H1 (cell line): ENCODE measurements around the gene MFGE8. TPM values are rescaled to one million over a fixed set of nuclear protein-coding genes. Genes with fewer than 3 reads are reported as not detected.

ENCODE experiments used
- CTCF ChIA-PET: fragments of 300-600 bp; sonication (Branson Sonifier 250); formaldehyde crosslinking; loops from one replicate; lab custom pipeline; 2021; ENCODE audit not compliant: partially characterized antibody; lab: Charles Lee
- POLR2A ChIA-PET: fragments of 300-600 bp; sonication (Branson Sonifier 250); formaldehyde crosslinking; loops from one replicate; lab custom pipeline; 2021; ENCODE audit warnings: inconsistent platforms; ENCODE audit not compliant: partially characterized antibody; lab: Charles Lee
- DNase-seq, 2 experiments: peaks; one replicate each; pipeline versions ENCODE4 v3.0.0 to v3.0.0-alpha.2; 2010 to 2022; ENCODE audit warnings: low spot score in 2 of 2, low read depth in 1 of 2, mixed read lengths in 1 of 2
- FAIRE-seq: peaks from 2 replicates; lab custom pipeline; 2011; peaks lifted over from hg19 to GRCh38; lab: Jason Lieb, UNC
- H2AFZ ChIP-seq: 2 replicates; pipeline ENCODE4 v1.8.1; 2012; ENCODE audit warnings: low read length, inconsistent platforms
- H2AK5ac ChIP-seq: 2 replicates; pipeline ENCODE4 v1.6.1; 2013; ENCODE audit warnings: low read depth, low read length
- H2BK120ac ChIP-seq: replicated peaks from 2 replicates; pipeline ENCODE3; 2013; ENCODE audit warnings: low read depth, low read length, inconsistent platforms
- H2BK12ac ChIP-seq: 2 replicates; pipeline ENCODE4 v1.6.1; 2013; ENCODE audit warnings: low read depth, low read length
- H2BK15ac ChIP-seq: 2 replicates; pipeline ENCODE4 v1.6.1; 2013; ENCODE audit warnings: low read length
- H2BK20ac ChIP-seq: 2 replicates; pipeline ENCODE4 v1.6.1; 2013; ENCODE audit warnings: low read length
- H2BK5ac ChIP-seq: 2 replicates; pipeline ENCODE4 v1.6.1; 2013; ENCODE audit warnings: low read depth, low read length
- H3K14ac ChIP-seq: 2 replicates; pipeline ENCODE4 v1.6.1; 2013; ENCODE audit warnings: inconsistent platforms; ENCODE audit not compliant: insufficient read length
- H3K18ac ChIP-seq: 2 replicates; pipeline ENCODE4 v1.6.1; 2013; ENCODE audit warnings: low read length; ENCODE audit errors: extremely low read depth
- H3K23ac ChIP-seq: 2 replicates; pipeline ENCODE4 v1.6.1; 2013; ENCODE audit warnings: inconsistent platforms; ENCODE audit not compliant: insufficient read length
- H3K23me2 ChIP-seq: 2 replicates; pipeline ENCODE4 v1.6.1; 2013; ENCODE audit warnings: low read depth, low read length
- H3K27ac ChIP-seq: 2 replicates; pipeline ENCODE4 v1.6.1; 2011; ENCODE audit warnings: low read depth, low read length, inconsistent platforms
- H3K27me3 ChIP-seq, 4 experiments: replicated peaks in 1 of 4; 1 replicate in 1 of 4; 2 replicates in 3 of 4; pipeline versions ENCODE4 v1.6.1 to v1.8.1; 2011 to 2013; ENCODE audit warnings: low read length in 3 of 4, mild to moderate bottlenecking in 3 of 4, inconsistent platforms in 2 of 4, mixed read lengths in 2 of 4, moderate library complexity in 1 of 4; ENCODE audit not compliant: control insufficient read depth in 3 of 4, insufficient read depth in 3 of 4; ENCODE audit errors: extremely low read depth in 1 of 4
- H3K36me3 ChIP-seq, 4 experiments: 2 replicates each; pipeline versions ENCODE4 v1.6.1 to v1.8.1; 2011 to 2013; ENCODE audit warnings: mild to moderate bottlenecking in 4 of 4, low read length in 3 of 4, moderate library complexity in 2 of 4, control low read depth in 1 of 4, inconsistent platforms in 1 of 4; ENCODE audit not compliant: insufficient read depth in 4 of 4, control insufficient read depth in 2 of 4
- H3K4ac ChIP-seq: replicated peaks from 2 replicates; pipeline ENCODE3; 2013; ENCODE audit warnings: low read length, low read depth, mixed read lengths, inconsistent platforms; ENCODE audit not compliant: insufficient read length
- H3K4me1 ChIP-seq, 4 experiments: replicated peaks in 1 of 4; 1 replicate in 1 of 4; 2 replicates in 3 of 4; pipeline versions ENCODE4 v1.6.1 to v1.8.1; 2011 to 2013; ENCODE audit warnings: low read length in 3 of 4, inconsistent platforms in 2 of 4, mixed read lengths in 1 of 4; ENCODE audit not compliant: insufficient read depth in 4 of 4, control insufficient read depth in 3 of 4
- H3K4me2 ChIP-seq, 2 experiments: 2 replicates each; pipeline versions ENCODE4 v1.6.1 to v1.8.1; 2011 to 2013; ENCODE audit warnings: low read depth in 2 of 2, low read length in 2 of 2, control low read depth in 1 of 2, inconsistent platforms in 1 of 2, mild to moderate bottlenecking in 1 of 2; ENCODE audit not compliant: insufficient read depth in 1 of 2
- H3K4me3 ChIP-seq, 4 experiments: fragments of 200-600, 300-600 bp in 1 of 4; sonication (generic), shearing (Covaris generic), sonication (Bioruptor Twin) in 1 of 4; 2 replicates each; pipeline versions ENCODE4 v1.5.1 to v1.8.1; 2011 to 2016; ENCODE audit warnings: low read length in 4 of 4, low read depth in 3 of 4, control low read depth in 2 of 4, inconsistent platforms in 2 of 4, mild to moderate bottlenecking in 2 of 4, mixed read lengths in 1 of 4, moderate library complexity in 1 of 4; ENCODE audit not compliant: insufficient read depth in 2 of 4; ENCODE audit errors: extremely low read depth in 1 of 4
- H3K56ac ChIP-seq: replicated peaks from 2 replicates; pipeline ENCODE3; 2013; ENCODE audit warnings: low read depth, mild to moderate bottlenecking, mixed read lengths, low read length, inconsistent platforms; ENCODE audit not compliant: insufficient read length
- H3K79me1 ChIP-seq: 2 replicates; pipeline ENCODE4 v1.6.1; 2013; ENCODE audit warnings: low read depth, low read length, control low read depth
- H3K79me2 ChIP-seq, 2 experiments: 2 replicates each; pipeline versions ENCODE4 v1.6.1 to v1.8.1; 2012 to 2013; ENCODE audit warnings: low read length in 2 of 2, mild to moderate bottlenecking in 2 of 2, inconsistent platforms in 1 of 2; ENCODE audit not compliant: insufficient read depth in 2 of 2, control insufficient read depth in 1 of 2
- H3K9ac ChIP-seq, 4 experiments: replicated peaks in 1 of 4; 1 replicate in 1 of 4; 2 replicates in 3 of 4; pipeline versions ENCODE4 v1.6.1 to v1.8.1; 2011 to 2013; ENCODE audit warnings: low read depth in 3 of 4, low read length in 3 of 4, control low read depth in 2 of 4, mild to moderate bottlenecking in 2 of 4, moderate library complexity in 2 of 4, inconsistent platforms in 1 of 4; ENCODE audit errors: extremely low read depth in 1 of 4
- H3K9me3 ChIP-seq, 2 experiments: 2 replicates each; pipeline versions ENCODE4 v1.6.1 to v1.8.1; 2012 to 2013; ENCODE audit warnings: mild to moderate bottlenecking in 2 of 2, moderate library complexity in 2 of 2, control low read depth in 1 of 2, inconsistent platforms in 1 of 2, low read depth in 1 of 2, low read length in 1 of 2, mixed read lengths in 1 of 2; ENCODE audit not compliant: insufficient read depth in 2 of 2
- H4K20me1 ChIP-seq, 2 experiments: replicated peaks in 1 of 2; 2 replicates each; pipeline versions ENCODE3 to v1.8.1; 2011 to 2013; ENCODE audit warnings: inconsistent platforms in 2 of 2, low read length in 2 of 2, mild to moderate bottlenecking in 1 of 2; ENCODE audit not compliant: insufficient read depth in 2 of 2, control insufficient read depth in 1 of 2
- H4K5ac ChIP-seq: 2 replicates; pipeline ENCODE4 v1.6.1; 2013; ENCODE audit warnings: low read length, low read depth, mixed read lengths, inconsistent platforms; ENCODE audit not compliant: insufficient read length
- H4K8ac ChIP-seq: 2 replicates; pipeline ENCODE4 v1.8.0; 2013; ENCODE audit warnings: mild to moderate bottlenecking, moderate library complexity, low read length, inconsistent platforms; ENCODE audit not compliant: insufficient read depth; ENCODE audit errors: extremely low read depth
- H4K91ac ChIP-seq: replicated peaks from 2 replicates; pipeline ENCODE3; 2013; ENCODE audit warnings: low read length, mixed read lengths, inconsistent platforms; ENCODE audit not compliant: insufficient read length
- ASH2L ChIP-seq: fragments of 200-600, 300-600 bp; sonication (generic); IDR thresholded peaks from one replicate; pipeline ENCODE4 v1.7.1; 2017; ENCODE audit warnings: low read length
- ATF2 ChIP-seq: IDR thresholded peaks from 2 replicates; pipeline ENCODE4 v1.6.1; 2012; ENCODE audit warnings: low read length, inconsistent platforms
- CBX8 ChIP-seq: fragments of 300-800, 300-1000 bp; sonication (generic); IDR thresholded peaks from 2 replicates; pipeline ENCODE4 v1.7.1; 2016; ENCODE audit warnings: low read depth, low read length, borderline replicate concordance
- CHD1 ChIP-seq: IDR thresholded peaks from 2 replicates; pipeline ENCODE4 v1.6.1; 2012; ENCODE audit warnings: low read depth, low read length, improper control_type of control experiment
- CHD2 ChIP-seq: IDR thresholded peaks from 2 replicates; pipeline ENCODE4 v1.6.1; 2012; ENCODE audit warnings: low read length, improper control_type of control experiment
- EZH2 ChIP-seq: fragments of 200-600 bp; sonication (generic); IDR thresholded peaks from 2 replicates; pipeline ENCODE4 v1.7.1; 2012; ENCODE audit warnings: low read depth, mild to moderate bottlenecking, moderate library complexity, low read length, inconsistent platforms; ENCODE audit not compliant: severe bottlenecking
- GABPA ChIP-seq: IDR thresholded peaks from 2 replicates; pipeline ENCODE4 v1.6.1; 2011; ENCODE audit warnings: mild to moderate bottlenecking, low read length, moderate library complexity, borderline replicate concordance; ENCODE audit not compliant: insufficient read depth
- JUN ChIP-seq: IDR thresholded peaks from 2 replicates; pipeline ENCODE4 v1.6.1; 2011; ENCODE audit warnings: low read depth, mild to moderate bottlenecking, improper control_type of control experiment, low read length
- POLR2A ChIP-seq, 2 experiments: IDR thresholded peaks; 1 replicate in 1 of 2; 2 replicates in 1 of 2; pipeline ENCODE4 v1.6.1; 2011; ENCODE audit warnings: low read depth in 2 of 2, low read length in 2 of 2, mild to moderate bottlenecking in 2 of 2; ENCODE audit errors: control extremely low read depth in 1 of 2
- SIRT6 ChIP-seq: IDR thresholded peaks from one replicate; pipeline ENCODE4 v1.7.1; 2012; ENCODE audit warnings: low read length, inconsistent platforms
- TCF12 ChIP-seq: IDR thresholded peaks from 2 replicates; pipeline ENCODE4 v1.6.1; 2011; ENCODE audit warnings: low read depth, mild to moderate bottlenecking, low read length
- WGBS, 2 experiments: shearing (Covaris generic) in 1 of 2; methylation state at CpG; one replicate each; pipeline versions ENCODE4 v1.1.6 to v1.1.7; 2013 to 2015; ENCODE audit warnings: low lambda C conversion rate in 2 of 2, mixed read lengths in 2 of 2, inconsistent platforms in 1 of 2, low coverage in 1 of 2, missing lambda C conversion rate in 1 of 2; ENCODE audit not compliant: insufficient replicate concordance in 2 of 2, insufficient coverage in 1 of 2, insufficient read length in 1 of 2; ENCODE audit errors: extremely low coverage in 1 of 2, missing lambda C conversion rate in 1 of 2; 5-methylcytosine and 5-hydroxymethylcytosine counted together
- polyA plus RNA-seq, 7 experiments: library from polyadenylated mRNA; depleted of rRNA in 3 of 7; stranded (reverse) in 5 of 7; unstranded in 2 of 7; fragments of >200 nt in 5 of 7; fragments of 200-250 nt in 2 of 7; gene quantifications; 1 replicate in 5 of 7; 2 replicates in 1 of 7; 4 replicates in 1 of 7; pipeline versions ENCODE4 v1.2.1 to v1.2.3, GENCODE V29; 2011 to 2013; ENCODE audit warnings: missing spikeins in 2 of 7, mixed read lengths in 2 of 7
- total RNA-seq: library from RNA; stranded (reverse); fragmentation: NEBNext Ultra II Directional; extraction: Animal tissue kit (Norgen Biotek cat#: 25700); gene quantifications from 2 replicates; pipeline ENCODE4 v1.2.1, GENCODE V29; 2021
- TF ChIP-seq, protein P1 (sequence below): IDR thresholded peaks from 2 replicates; pipeline ENCODE4 v1.6.1; 2011; ENCODE audit warnings: low read length, improper control_type of control experiment

Gene MFGE8
- total and polyA plus RNA-seq, 2 of the 8 experiments (the other 6 are each of a cell fraction or from before 2014, with no cell fraction given) = 1,237 to 2,117 TPM

DNA sequence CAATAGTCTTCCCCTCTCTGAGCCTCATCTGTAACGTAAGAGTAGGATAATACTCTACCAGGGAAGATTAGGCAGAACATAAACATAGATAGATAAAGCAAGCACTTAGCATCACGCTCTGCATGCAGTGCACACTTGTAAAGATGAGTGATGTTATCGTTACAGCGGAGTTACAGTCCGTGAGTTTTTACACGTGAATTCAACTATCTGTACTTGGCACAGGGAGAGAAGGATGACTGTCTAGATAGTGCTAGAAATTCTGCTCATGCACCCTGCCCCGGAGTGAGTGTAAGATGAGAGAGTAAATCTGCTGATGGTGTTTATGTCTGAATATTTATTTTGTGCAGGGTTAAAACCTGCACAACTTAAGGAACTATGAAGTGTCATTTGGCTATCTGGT is 53.6 kb downstream of the MFGE8 start:
- no peak overlapping the region for H4K8ac ChIP-seq
- no peak overlapping the region for H2BK12ac ChIP-seq
- H2BK120ac ChIP-seq = no peak overlapping the region
- peaks cover 8 to 12% of the 10 kb centered on the region in 2 experiments for H3K9me3 ChIP-seq
- ChIA-PET CTCF (interaction anchor here (1.1 to 4.0 kb wide), 3 partner anchors 11 to 18 kb away, joined by 4 to 11 read pairs (median 4); no protein-coding TSS in a partner anchor), POLR2A (no interaction called here)
- H2BK5ac ChIP-seq = no peak overlapping the region
- H3K4me2 ChIP-seq = no peak overlapping the region
- no peaks in the 10 kb centered on the region for H3K27me3 ChIP-seq
- H3K36me3 ChIP-seq = no peaks in the 10 kb centered on the region
- 77% methylated on average over 7 of the region's 7 CpGs; no CpG with 5 or more reads in 1 of the 2 experiments for WGBS, 2 experiments
- H3K4me1 ChIP-seq = no peaks in the 10 kb centered on the region
- no peak overlapping the region for H2AK5ac ChIP-seq
- no peak overlapping the region for H3K18ac ChIP-seq
- no peaks in the 10 kb centered on the region for H3K79me1 ChIP-seq
- H2BK20ac ChIP-seq = no peak overlapping the region
- H3K23me2 ChIP-seq = no peaks in the 10 kb centered on the region
- no peaks in the 10 kb centered on the region for H4K20me1 ChIP-seq
- no peaks in the 10 kb centered on the region for H3K79me2 ChIP-seq
- DNase-seq (no peak), FAIRE-seq (peak; percentile 39)
- H3K56ac ChIP-seq = no peak overlapping the region
- H4K5ac ChIP-seq = no peak overlapping the region
- H2BK15ac ChIP-seq = no peak overlapping the region
- no peak overlapping the region for H2AFZ ChIP-seq
- no peak overlapping the region for H4K91ac ChIP-seq
- H3K9ac ChIP-seq = no peak overlapping the region
- H3K4ac ChIP-seq = no peak overlapping the region
- H3K27ac ChIP-seq = no peak overlapping the region
- H3K14ac ChIP-seq = no peak overlapping the region
- no peak overlapping the region for H3K23ac ChIP-seq
- H3K4me3 ChIP-seq = no peak overlapping the region
- no peak for TF ChIP-seq JUN
- no peak for TF ChIP-seq POLR2A (IDR thresholded peaks at IDR 0.05; ENCODE audit: control extremely low read depth in 1 of 2, low read depth in 2 of 2, low read length in 2 of 2)
- TF ChIP-seq ASH2L = no peak
- TF ChIP-seq EZH2 = no peak
- TF ChIP-seq CBX8 = no peak
- TF ChIP-seq CHD2 = no peak
- no peak for TF ChIP-seq ATF2
- no peak for TF ChIP-seq SIRT6
- no peak for TF ChIP-seq CHD1
- TF ChIP-seq TCF12 = no peak
- TF ChIP-seq, protein P1, sequence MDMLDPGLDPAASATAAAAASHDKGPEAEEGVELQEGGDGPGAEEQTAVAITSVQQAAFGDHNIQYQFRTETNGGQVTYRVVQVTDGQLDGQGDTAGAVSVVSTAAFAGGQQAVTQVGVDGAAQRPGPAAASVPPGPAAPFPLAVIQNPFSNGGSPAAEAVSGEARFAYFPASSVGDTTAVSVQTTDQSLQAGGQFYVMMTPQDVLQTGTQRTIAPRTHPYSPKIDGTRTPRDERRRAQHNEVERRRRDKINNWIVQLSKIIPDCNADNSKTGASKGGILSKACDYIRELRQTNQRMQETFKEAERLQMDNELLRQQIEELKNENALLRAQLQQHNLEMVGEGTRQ = no peak
- TF ChIP-seq GABPA = no peak
